ENCODE data around the gene FOSL2.

FOSL2 gene

DNA sequence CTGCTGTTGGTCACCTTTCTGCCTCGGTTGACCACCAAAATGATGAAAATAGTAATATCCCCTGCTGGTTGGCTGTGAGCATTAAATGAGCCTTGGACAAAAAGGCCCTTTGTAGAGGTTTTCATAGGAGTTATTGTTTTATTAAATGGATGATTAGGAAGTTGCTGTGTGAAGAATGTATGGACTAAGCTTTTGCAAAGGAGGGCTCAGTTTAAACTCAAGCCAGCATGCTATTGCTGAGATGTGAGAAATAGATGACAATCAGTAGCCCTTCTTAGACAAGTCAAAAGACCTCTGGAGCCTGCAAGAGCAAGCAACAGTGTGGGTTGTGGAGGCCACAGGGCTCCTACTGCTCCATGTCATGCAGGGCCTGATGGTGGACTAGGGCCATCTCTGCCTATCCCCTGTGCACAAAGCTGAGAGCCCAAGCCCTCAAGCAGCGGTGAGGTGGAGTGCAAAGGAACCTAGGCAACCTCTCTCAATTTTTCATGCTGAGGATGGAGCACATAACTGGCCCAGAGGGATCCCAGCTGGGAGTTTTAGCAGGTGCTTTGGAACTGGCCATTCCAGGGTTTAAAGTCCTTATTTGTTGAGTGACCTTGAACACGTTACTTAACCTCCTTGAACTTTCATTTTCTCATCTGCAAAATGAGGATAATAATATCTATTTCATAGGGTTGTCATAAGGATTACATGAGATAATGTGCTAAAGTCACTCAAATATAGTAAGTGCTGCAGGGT, 37.1 kb downstream of the FOSL2 start:
- TF ChIP-seq Cebpa-rat (IDR thresholded peaks at IDR 0.05) = no peak
- 0 out of 2 replicates have a peak, but pooled peaks cover 7% of the 10 kb centered on the region for H3K9me3 ChIP-seq

DNA sequence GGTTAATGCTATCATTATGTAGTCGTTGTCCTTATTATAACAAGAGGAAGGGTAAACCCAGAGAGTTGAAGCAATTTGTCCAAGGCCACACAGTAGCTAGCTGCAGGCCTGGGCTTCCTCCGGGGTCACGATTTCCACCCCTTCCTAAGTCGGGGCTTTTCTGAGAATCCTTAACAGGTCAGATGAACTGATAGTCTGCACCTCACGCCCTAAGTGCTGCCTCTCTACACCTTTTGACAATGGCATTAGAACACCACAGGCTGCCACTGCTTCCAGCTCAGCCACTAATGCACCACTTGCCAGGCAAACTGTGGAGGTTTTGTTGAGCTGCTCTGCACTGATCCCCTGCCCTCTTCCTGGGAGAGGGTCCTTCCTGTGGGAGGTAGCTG, 37.7 kb downstream of the FOSL2 start:
- Histone ChIP-seq H3K9ac (no peak overlapping the region), H4K20me1 (no peaks in the 10 kb centered on the region), H3K27me3 (no peaks in the 10 kb centered on the region), H3K4me2 (no peak overlapping the region), H3K4me1 (no peaks in the 10 kb centered on the region), H3K4me3 (no peak overlapping the region), H3K36me3 (no peaks in the 10 kb centered on the region), H3K9me3 (0 out of 2 replicates have a peak, but pooled peaks cover 7% of the 10 kb centered on the region), H3K27ac (no peak overlapping the region)
- TF ChIP-seq Cebpa-rat (IDR thresholded peaks at IDR 0.05) = no peak

More for the DNA sequence above, 37.1 kb downstream of the FOSL2 start:
- Histone ChIP-seq H3K27me3 (no peaks in the 10 kb centered on the region), H3K4me1 (no peaks in the 10 kb centered on the region), H3K9ac (no peak overlapping the region), H3K27ac (no peak overlapping the region), H3K4me2 (no peak overlapping the region), H4K20me1 (no peaks in the 10 kb centered on the region), H3K4me3 (no peak overlapping the region), H3K36me3 (no peaks in the 10 kb centered on the region)

DNA sequence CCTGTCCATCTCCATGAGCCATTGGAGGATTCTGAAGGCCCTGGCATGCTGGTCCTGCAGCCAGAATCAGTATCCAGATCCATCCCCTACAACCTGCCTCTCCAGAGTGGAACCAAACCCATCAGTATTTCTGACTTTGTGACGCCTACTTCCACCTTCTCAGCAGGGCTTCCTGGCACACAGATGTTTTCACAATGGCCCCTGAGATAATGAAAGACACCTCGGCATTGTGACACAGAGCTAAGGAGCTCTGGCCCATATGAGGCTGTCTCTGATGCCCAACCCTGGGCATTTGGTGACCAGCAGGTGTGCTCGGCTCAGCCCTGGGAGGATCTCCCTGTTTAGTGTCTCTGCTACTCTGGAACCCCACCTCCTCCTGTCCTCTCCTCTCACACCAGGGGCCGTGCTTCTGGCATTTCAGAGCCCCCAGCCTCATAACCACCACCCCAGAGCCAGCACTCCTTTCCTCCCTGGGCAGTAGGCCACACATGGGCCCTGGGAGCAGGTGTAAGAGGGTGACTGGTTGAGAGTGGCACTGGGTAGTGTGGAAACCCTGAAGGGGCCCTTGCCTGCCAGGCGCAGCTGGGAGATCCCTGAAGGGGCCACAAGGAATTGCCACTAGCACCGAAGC, 38.2 kb downstream of the FOSL2 start:
- Histone ChIP-seq H4K20me1 (no peaks in the 10 kb centered on the region), H3K4me3 (no peak overlapping the region), H3K36me3 (no peaks in the 10 kb centered on the region), H3K4me1 (no peaks in the 10 kb centered on the region), H3K9me3 (0 out of 2 replicates have a peak, but pooled peaks cover 7% of the 10 kb centered on the region), H3K4me2 (no peak overlapping the region), H3K27ac (no peak overlapping the region), H3K27me3 (no peaks in the 10 kb centered on the region), H3K9ac (no peak overlapping the region)
- no peak for TF ChIP-seq Cebpa-rat (IDR thresholded peaks at IDR 0.05)

DNA sequence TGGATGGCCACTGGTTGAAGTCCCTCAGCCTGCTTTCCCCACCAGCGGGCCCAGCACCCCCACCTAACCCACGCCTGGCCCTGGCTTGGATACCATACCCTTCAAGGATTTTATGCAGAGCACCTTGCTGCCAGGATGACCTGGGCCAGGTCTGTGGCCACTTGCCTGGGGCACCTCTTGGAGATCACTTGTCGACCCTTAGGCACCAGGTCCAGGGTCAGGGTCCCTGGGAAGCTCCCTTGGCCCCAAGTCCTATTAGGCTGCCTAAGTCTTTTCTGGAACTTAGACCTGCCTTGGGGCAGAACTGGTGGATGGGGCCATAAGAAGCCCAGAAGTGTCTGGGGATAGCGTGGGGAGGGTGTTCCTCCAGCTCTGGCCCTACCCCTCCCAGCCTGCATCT, 39.1 kb downstream of the FOSL2 start:
- H3K4me3 ChIP-seq = no peak overlapping the region
- 0 out of 2 replicates have a peak, but pooled peaks cover 7% of the 10 kb centered on the region for H3K9me3 ChIP-seq
- H4K20me1 ChIP-seq = no peaks in the 10 kb centered on the region
- no peaks in the 10 kb centered on the region for H3K36me3 ChIP-seq
- no peak overlapping the region for H3K9ac ChIP-seq
- H3K4me1 ChIP-seq = no peaks in the 10 kb centered on the region
- no peak overlapping the region for H3K27ac ChIP-seq
- H3K4me2 ChIP-seq = no peak overlapping the region
- TF ChIP-seq Cebpa-rat (IDR thresholded peaks at IDR 0.05) = no peak
- no peaks in the 10 kb centered on the region for H3K27me3 ChIP-seq

DNA sequence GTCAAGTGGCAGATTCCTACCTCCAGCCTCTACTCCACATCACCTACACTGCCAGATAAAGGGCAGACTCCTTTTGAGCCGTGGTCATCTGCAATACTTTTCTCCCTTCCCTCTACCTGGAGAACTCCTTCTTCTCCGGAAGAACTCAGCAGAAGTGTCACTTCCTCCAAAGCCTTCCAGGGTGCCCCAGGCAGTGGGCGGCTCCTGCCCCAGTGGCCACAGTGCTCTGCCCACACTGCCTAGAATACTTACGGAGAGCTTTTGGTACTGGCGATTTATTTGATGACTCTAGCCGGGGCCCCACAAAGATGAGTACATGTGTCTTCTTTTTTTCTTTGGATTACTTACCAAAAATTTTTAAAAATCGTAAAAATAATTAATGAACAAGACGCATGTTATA, 39.7 kb downstream of the FOSL2 start:
- H4K20me1 ChIP-seq = no peaks in the 10 kb centered on the region
- H3K9ac ChIP-seq = no peak overlapping the region
- no peaks in the 10 kb centered on the region for H3K36me3 ChIP-seq
- TF ChIP-seq Cebpa-rat (IDR thresholded peaks at IDR 0.05) = no peak
- H3K27ac ChIP-seq = no peak overlapping the region
- H3K4me1 ChIP-seq = no peaks in the 10 kb centered on the region
- H3K9me3 ChIP-seq = 0 out of 2 replicates have a peak, but pooled peaks cover 7% of the 10 kb centered on the region
- H3K27me3 ChIP-seq = no peaks in the 10 kb centered on the region
- no peak overlapping the region for H3K4me3 ChIP-seq
- no peak overlapping the region for H3K4me2 ChIP-seq

DNA sequence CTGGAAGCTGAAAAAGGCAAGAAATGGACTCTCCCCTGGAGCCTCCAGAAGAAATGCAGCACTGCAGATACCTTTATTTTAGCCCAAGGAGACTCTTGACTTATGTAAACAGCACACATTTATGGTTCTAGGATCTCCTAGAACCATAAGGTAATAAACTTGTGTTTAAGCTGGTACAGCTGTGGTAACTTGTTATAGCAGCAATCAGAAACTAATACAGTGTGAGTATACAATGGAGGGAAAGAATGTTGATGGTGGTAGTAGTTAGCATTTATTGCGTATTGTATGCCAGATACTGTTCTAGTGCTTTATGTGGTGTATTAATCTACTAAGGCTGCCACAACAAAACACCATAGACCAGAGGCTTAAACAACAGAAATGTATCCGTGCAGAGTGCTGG, 40.6 kb downstream of the FOSL2 start:
- Histone ChIP-seq H3K27me3 (no peaks in the 10 kb centered on the region), H3K9ac (no peak overlapping the region), H3K4me2 (no peak overlapping the region), H3K9me3 (0 out of 2 replicates have a peak, but pooled peaks cover 7% of the 10 kb centered on the region), H3K4me3 (no peak overlapping the region), H3K27ac (no peak overlapping the region), H3K36me3 (no peaks in the 10 kb centered on the region), H4K20me1 (no peaks in the 10 kb centered on the region), H3K4me1 (no peaks in the 10 kb centered on the region)
- no peak for TF ChIP-seq Cebpa-rat (IDR thresholded peaks at IDR 0.05)

DNA sequence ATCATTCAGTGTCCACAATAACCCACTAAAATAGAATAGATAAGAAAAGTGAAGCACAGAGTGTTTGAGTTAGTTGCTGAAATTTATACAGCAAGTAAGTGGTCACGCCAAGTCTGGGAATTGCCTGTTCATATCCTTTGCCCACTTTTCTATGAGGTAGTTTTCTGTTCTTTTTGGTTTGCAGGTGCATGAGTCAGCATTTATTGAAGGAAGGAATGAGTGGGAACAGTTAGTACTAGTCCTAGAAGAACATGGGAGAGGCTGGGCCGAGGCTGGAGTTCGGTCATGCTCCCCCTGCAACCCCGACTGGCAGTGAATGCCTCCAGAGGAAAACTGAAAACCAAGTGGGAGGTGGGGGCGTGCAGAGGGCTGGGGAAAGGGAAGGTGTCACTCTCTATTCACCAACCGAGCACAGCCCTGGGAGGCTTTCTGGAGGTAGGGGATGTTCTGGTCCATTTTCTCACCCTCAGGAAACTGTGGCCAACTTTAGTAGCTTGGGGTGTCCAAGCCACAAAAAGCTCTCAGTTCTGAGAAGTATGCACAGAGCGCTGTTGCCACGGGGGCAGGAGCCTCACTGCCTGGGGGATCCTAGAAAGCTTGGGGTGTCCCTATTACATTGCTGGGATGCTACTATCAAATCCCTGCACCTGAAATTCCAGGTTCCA, 41.4 kb downstream of the FOSL2 start:
- no peak overlapping the region for H3K4me2 ChIP-seq
- H3K9me3 ChIP-seq = 0 out of 2 replicates have a peak, but pooled peaks cover 7% of the 10 kb centered on the region
- no peaks in the 10 kb centered on the region for H3K4me1 ChIP-seq
- H4K20me1 ChIP-seq = no peaks in the 10 kb centered on the region
- H3K36me3 ChIP-seq = no peaks in the 10 kb centered on the region
- TF ChIP-seq Cebpa-rat (IDR thresholded peaks at IDR 0.05) = no peak
- H3K9ac ChIP-seq = no peak overlapping the region
- H3K4me3 ChIP-seq = no peak overlapping the region
- no peak overlapping the region for H3K27ac ChIP-seq
- no peaks in the 10 kb centered on the region for H3K27me3 ChIP-seq

DNA sequence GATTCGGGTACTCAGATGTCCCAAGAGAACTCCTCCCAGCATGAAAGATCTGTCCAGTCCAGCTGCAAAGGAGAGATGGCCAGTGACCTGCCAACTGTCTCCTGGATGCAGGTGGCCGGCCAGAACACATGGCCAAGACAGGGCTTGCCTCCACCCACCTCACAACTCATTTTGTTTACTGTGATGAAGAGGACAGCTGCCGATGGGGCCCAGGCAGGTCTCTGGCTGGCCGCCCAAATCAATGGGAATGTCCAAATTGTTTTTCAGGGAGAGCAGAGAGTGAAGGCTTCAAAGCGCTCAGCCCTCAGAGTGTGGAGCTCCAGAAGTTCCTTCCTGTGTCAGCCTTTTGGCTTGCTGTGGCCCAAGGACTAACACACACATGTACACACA, 41.9 kb downstream of the FOSL2 start:
- Histone ChIP-seq H3K4me3 (no peak overlapping the region), H3K4me1 (no peaks in the 10 kb centered on the region), H3K27me3 (no peaks in the 10 kb centered on the region), H3K4me2 (no peak overlapping the region), H3K9me3 (0 out of 2 replicates have a peak, but pooled peaks cover 7% of the 10 kb centered on the region), H3K27ac (no peak overlapping the region), H3K36me3 (no peaks in the 10 kb centered on the region), H3K9ac (no peak overlapping the region), H4K20me1 (no peaks in the 10 kb centered on the region)
- no peak for TF ChIP-seq Cebpa-rat (IDR thresholded peaks at IDR 0.05)

DNA sequence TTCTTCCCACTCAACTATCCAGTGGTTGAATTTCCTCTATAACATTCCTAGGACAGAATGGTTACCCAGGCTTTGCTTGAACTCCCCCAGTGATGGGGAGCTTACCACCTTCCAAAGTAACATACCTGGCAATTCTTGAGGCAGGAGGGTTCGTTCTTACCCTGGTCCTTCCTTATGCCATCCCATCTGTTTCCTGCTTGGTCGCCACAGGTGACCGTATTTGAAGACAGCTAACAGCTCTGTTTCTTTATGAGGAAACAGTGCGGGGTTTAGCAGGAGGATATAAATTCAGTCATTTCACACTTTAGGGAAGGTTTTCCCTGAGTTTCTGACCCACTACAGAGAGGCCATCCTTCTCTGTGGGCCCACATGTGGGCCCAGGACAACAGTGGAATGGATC, 42.6 kb downstream of the FOSL2 start:
- H3K9me3 ChIP-seq = 0 out of 2 replicates have a peak, but pooled peaks cover 7% of the 10 kb centered on the region
- H3K27ac ChIP-seq = no peak overlapping the region
- no peak overlapping the region for H3K4me2 ChIP-seq
- no peak for TF ChIP-seq Cebpa-rat (IDR thresholded peaks at IDR 0.05)
- H3K9ac ChIP-seq = no peak overlapping the region
- H3K4me1 ChIP-seq = no peaks in the 10 kb centered on the region
- H4K20me1 ChIP-seq = no peaks in the 10 kb centered on the region
- H3K36me3 ChIP-seq = no peaks in the 10 kb centered on the region
- no peaks in the 10 kb centered on the region for H3K27me3 ChIP-seq
- H3K4me3 ChIP-seq = no peak overlapping the region

DNA sequence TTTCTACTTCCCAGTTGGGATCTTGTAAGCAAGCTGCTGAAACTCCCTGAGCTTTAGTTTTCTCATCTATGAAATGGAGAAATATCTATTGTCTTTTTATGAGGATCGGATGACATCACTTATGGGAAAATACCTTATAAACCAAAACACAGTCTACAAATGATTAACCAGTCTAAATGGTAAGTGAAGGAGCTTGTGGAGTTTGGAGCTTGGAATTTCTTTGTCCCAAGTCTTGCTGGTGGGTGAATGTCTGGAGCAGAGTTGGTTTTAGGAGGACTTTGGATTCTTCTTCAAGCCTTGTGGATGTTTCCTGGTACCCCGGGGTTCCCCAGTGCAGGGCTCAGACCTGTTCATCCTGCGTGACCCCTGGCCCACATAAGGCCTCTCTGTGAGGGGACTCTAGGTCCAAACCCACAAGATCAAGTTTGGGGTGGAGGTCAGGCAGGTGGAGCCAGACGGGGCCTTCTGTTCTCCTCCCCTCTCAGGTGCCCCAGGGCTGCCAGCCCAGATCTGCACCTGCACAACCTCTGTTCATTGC, 43.2 kb downstream of the FOSL2 start:
- Histone ChIP-seq H3K4me3 (no peak overlapping the region), H3K36me3 (no peaks in the 10 kb centered on the region), H4K20me1 (no peaks in the 10 kb centered on the region), H3K9ac (no peak overlapping the region), H3K9me3 (0 out of 2 replicates have a peak, but pooled peaks cover 7% of the 10 kb centered on the region), H3K4me2 (no peak overlapping the region), H3K27me3 (no peaks in the 10 kb centered on the region), H3K27ac (no peak overlapping the region), H3K4me1 (no peaks in the 10 kb centered on the region)
- no peak for TF ChIP-seq Cebpa-rat (IDR thresholded peaks at IDR 0.05)
